GM23248 (cell line): ENCODE measurements around the gene CD79A. TPM values are rescaled to one million over a fixed set of nuclear protein-coding genes. Genes with fewer than 3 reads are reported as not detected.

Experiments
- DNase-seq: peaks from one replicate; pipeline ENCODE4 v3.0.0-alpha.2; 2015
- H2AFZ ChIP-seq: fragments of 200-600 bp; sonication (generic); 2 replicates; pipeline ENCODE4 v1.6.1; 2016; ENCODE audit warnings: antibody characterized with exemption
- H3F3A ChIP-seq: fragments of 200-600 bp; sonication (generic); 2 replicates; pipeline ENCODE4 v1.6.1; 2016; ENCODE audit warnings: mild to moderate bottlenecking, antibody characterized with exemption, mixed run types; ENCODE audit not compliant: insufficient read depth
- H3K27ac ChIP-seq: fragments of 200-600 bp; sonication (generic); 2 replicates; pipeline ENCODE4 v1.5.1; 2016; ENCODE audit warnings: mild to moderate bottlenecking
- H3K27me3 ChIP-seq: fragments of 200-600 bp; sonication (generic); replicated peaks from 2 replicates; pipeline ENCODE4 v1.6.1; 2016; ENCODE audit warnings: mild to moderate bottlenecking; ENCODE audit not compliant: insufficient read depth
- H3K36me3 ChIP-seq: fragments of 200-600 bp; sonication (generic); 2 replicates; pipeline ENCODE4 v1.6.1; 2016; ENCODE audit warnings: low read depth, mild to moderate bottlenecking
- H3K4me1 ChIP-seq: fragments of 200-600 bp; sonication (generic); 2 replicates; pipeline ENCODE4 v1.6.1; 2016; ENCODE audit warnings: mild to moderate bottlenecking; ENCODE audit not compliant: insufficient read depth
- H3K4me2 ChIP-seq: fragments of 200-600 bp; sonication (generic); one replicate; pipeline ENCODE4 v1.6.1; 2016; ENCODE audit warnings: mild to moderate bottlenecking; ENCODE audit not compliant: unreplicated experiment
- H3K4me3 ChIP-seq: fragments of 200-600 bp; sonication (generic); 2 replicates; pipeline ENCODE4 v1.5.1; 2016; ENCODE audit warnings: mild to moderate bottlenecking
- H3K79me2 ChIP-seq: fragments of 200-600 bp; sonication (generic); 2 replicates; pipeline ENCODE4 v1.6.1; 2016; ENCODE audit warnings: mild to moderate bottlenecking; ENCODE audit not compliant: insufficient read depth
- H3K9ac ChIP-seq: fragments of 200-600 bp; sonication (generic); 2 replicates; pipeline ENCODE4 v1.6.1; 2016; ENCODE audit warnings: mild to moderate bottlenecking
- H3K9me2 ChIP-seq: fragments of 200-600 bp; sonication (generic); 2 replicates; pipeline ENCODE4 v1.6.1; 2016; ENCODE audit warnings: mixed run types, mild to moderate bottlenecking, moderate library complexity; ENCODE audit not compliant: insufficient read depth
- H3K9me3 ChIP-seq: fragments of 200-600 bp; sonication (generic); one replicate; pipeline ENCODE4 v1.6.1; 2017; ENCODE audit warnings: low read depth
- H4K20me1 ChIP-seq: fragments of 200-600 bp; sonication (generic); 2 replicates; pipeline ENCODE4 v1.6.0; 2016; ENCODE audit not compliant: insufficient read depth
- EZH2 ChIP-seq: fragments of 200-600 bp; sonication (generic); IDR thresholded peaks from 2 replicates; pipeline ENCODE4 v1.6.1; 2018; ENCODE audit warnings: antibody characterized with exemption, mild to moderate bottlenecking; ENCODE audit not compliant: insufficient read depth, poor library complexity, severe bottlenecking
- EZH2phosphoT487 ChIP-seq: fragments of 200-600 bp; sonication (generic); IDR thresholded peaks from 2 replicates; pipeline ENCODE4 v1.6.1; 2018; ENCODE audit warnings: antibody characterized with exemption, moderate library complexity, mild to moderate bottlenecking, low read depth; ENCODE audit not compliant: insufficient read depth
- WGBS, 2 experiments: methylation state at CpG; one replicate each; pipeline ENCODE4 v1.1.6; 2015 to 2017; ENCODE audit warnings: low lambda C conversion rate in 2 of 2, low coverage in 1 of 2; ENCODE audit errors: missing lambda C conversion rate in 2 of 2; 5-methylcytosine and 5-hydroxymethylcytosine counted together
- in situ Hi-C: fragments of 300-500 bp; cut with MboI; formaldehyde crosslinking; loops from 2 replicates; pipeline ENCODE4 v1.15.0; 2020
- polyA plus RNA-seq: library from polyadenylated mRNA; unstranded; fragments of >200 nt; fragmentation: Nextera tagmentation; extraction: Ambion mirVana; gene quantifications from 2 replicates; pipeline ENCODE4 v1.2.1, GENCODE V29; 2016
- total RNA-seq: library from RNA; depleted of rRNA; stranded (reverse); fragments of >200 nt; shearing (Covaris generic); gene quantifications from 2 replicates; pipeline ENCODE4 v1.2.3, GENCODE V29; 2014

The CD79A gene
- total and polyA plus RNA-seq, 2 experiments from 2014 or later = not detected

DNA sequence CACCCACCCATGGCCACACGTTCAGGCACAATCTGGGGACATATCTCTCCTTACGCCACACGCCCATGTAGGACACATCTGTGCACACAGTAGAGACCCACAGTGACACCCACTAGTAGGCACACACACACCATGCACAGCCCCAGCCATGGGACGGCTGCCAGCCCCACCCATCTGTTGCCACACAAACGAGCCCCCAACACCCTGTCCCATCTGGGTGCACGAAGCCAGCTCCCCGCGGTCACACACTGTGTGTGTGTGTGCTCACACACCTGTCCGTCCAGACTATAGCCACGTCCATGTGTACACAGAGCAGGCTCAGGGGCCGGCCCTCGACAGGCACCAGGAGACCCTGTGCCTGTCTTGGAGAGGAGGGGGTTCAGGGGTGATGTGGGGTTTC lies 40.6 kb downstream of the CD79A start:
- in situ Hi-C loops = no loop called here
- Histone ChIP-seq H3F3A (no peaks in the 10 kb centered on the region), H3K9me3 (no peaks in the 10 kb centered on the region), H3K4me1 (no peaks in the 10 kb centered on the region), H3K79me2 (no peaks in the 10 kb centered on the region), H3K27ac (no peak overlapping the region), H3K36me3 (no peaks in the 10 kb centered on the region), H2AFZ (no peak overlapping the region), H3K4me2 (no peak overlapping the region), H3K9ac (no peak overlapping the region), H3K27me3 (peaks cover 52% of the 10 kb centered on the region), H3K9me2 (no peaks in the 10 kb centered on the region), H4K20me1 (no peaks in the 10 kb centered on the region), H3K4me3 (no peak overlapping the region)
- no peak for DNase-seq
- no peak for TF ChIP-seq EZH2
- TF ChIP-seq EZH2phosphoT487 = no peak
- 28 to 40% methylated on average over 12 of the region's 12 CpGs for WGBS, 2 experiments

DNA sequence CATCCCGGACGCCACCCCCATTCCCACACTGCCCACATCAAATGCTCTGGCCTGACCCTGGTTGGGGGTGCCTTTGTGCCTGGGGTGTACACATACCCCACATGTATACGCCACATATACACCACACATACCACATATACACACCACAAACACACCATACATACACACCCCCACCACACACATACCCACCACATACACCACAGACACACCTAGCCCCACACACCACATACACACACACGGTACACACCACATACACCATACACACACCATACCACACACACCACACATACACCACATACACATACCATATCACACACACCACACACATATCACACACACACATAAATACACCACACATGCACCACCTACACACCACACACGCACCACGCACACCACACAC lies 41.0 kb downstream of the CD79A start:
- TF ChIP-seq EZH2phosphoT487 (no peak), EZH2 (no peak)
- in situ Hi-C loops = no loop called here
- no peaks in the 10 kb centered on the region for H3K9me2 ChIP-seq
- no peaks in the 10 kb centered on the region for H3K9me3 ChIP-seq
- H3K4me1 ChIP-seq = no peaks in the 10 kb centered on the region
- 86 to 90% methylated on average over 5 to 6 of the region's 6 CpGs for WGBS, 2 experiments
- no peak for DNase-seq
- no peak overlapping the region for H3K27ac ChIP-seq
- no peak overlapping the region for H3K4me2 ChIP-seq
- H3F3A ChIP-seq = no peaks in the 10 kb centered on the region
- H4K20me1 ChIP-seq = no peaks in the 10 kb centered on the region
- no peak overlapping the region for H3K4me3 ChIP-seq
- no peak overlapping the region for H3K9ac ChIP-seq
- no peaks in the 10 kb centered on the region for H3K36me3 ChIP-seq
- H3K27me3 ChIP-seq = peaks cover 56% of the 10 kb centered on the region
- H2AFZ ChIP-seq = no peak overlapping the region
- no peaks in the 10 kb centered on the region for H3K79me2 ChIP-seq

DNA sequence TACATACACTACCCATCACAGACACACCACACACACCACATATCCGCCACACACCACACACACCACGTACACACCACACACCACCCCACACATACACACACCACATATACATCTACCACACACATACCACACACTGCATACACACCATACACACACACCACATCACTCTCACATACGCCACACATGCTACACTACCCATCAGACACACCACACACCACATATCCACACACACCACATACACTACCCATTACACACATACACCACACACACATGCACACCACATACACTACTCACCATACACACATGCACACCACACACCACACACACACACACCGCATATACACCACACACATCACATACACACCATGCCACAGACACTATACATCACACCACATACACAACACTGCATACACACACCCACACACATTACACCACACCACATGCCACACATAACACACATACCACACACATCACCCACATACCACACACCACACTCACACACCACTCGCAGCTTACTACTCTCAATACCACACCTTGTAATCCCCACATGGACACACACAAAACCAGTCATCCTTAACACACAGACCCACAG lies 41.7 kb downstream of the CD79A start:
- 84 to 90% methylated on average over 5 of the region's 5 CpGs for WGBS, 2 experiments
- Histone ChIP-seq H3F3A (no peaks in the 10 kb centered on the region), H3K9ac (no peak overlapping the region), H3K9me2 (no peaks in the 10 kb centered on the region), H3K4me2 (no peak overlapping the region), H3K27me3 (peaks cover 54% of the 10 kb centered on the region), H3K9me3 (no peaks in the 10 kb centered on the region), H3K4me1 (no peaks in the 10 kb centered on the region), H3K27ac (no peak overlapping the region), H3K4me3 (no peak overlapping the region), H3K36me3 (no peaks in the 10 kb centered on the region), H4K20me1 (no peaks in the 10 kb centered on the region), H3K79me2 (no peaks in the 10 kb centered on the region), H2AFZ (no peak overlapping the region)
- DNase-seq = no peak
- in situ Hi-C loops = no loop called here
- no peak for TF ChIP-seq EZH2phosphoT487
- TF ChIP-seq EZH2 = no peak

DNA sequence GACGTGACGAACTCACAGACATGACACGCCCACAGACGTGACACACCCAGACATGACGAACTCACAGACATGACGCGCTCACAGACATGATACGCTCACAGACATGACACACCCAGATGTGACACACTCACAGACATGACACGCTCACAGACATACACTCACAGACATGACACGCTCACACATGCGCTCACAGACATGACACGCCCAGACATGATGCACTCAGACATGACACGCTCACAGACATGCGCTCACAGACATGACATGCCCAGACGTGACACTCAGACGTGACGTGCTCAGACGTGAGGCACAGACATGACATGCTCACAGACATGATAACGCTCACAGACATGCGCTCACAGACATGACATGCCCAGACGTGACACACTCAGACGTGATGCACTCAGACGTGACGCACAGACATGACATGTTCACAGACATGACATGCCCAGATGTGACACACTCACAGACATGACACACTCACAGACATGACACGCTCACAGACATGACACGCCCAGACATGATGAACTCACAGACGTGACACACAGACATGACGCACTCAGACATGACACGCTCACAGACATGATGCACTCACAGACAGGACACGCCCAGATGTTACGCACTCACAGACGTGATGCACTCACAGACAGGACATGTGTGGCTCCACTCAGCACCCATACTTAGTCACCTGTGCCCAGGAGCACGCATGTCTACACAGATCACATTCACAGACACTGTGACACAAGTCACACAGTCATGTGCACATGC lies 43.1 kb downstream of the CD79A start:
- Histone ChIP-seq H3K27me3 (peaks cover 60% of the 10 kb centered on the region), H3K4me1 (no peaks in the 10 kb centered on the region), H2AFZ (no peak overlapping the region), H3K9me3 (no peaks in the 10 kb centered on the region), H3K36me3 (no peaks in the 10 kb centered on the region), H4K20me1 (no peaks in the 10 kb centered on the region), H3K27ac (no peak overlapping the region), H3K4me2 (no peak overlapping the region), H3K9me2 (no peaks in the 10 kb centered on the region), H3F3A (no peaks in the 10 kb centered on the region), H3K79me2 (no peaks in the 10 kb centered on the region), H3K9ac (no peak overlapping the region), H3K4me3 (no peak overlapping the region)
- peak; percentile 73 for DNase-seq
- WGBS, 2 experiments = 62% methylated on average over 33 of the region's 33 CpGs
- in situ Hi-C loops = no loop called here
- no peak for TF ChIP-seq EZH2
